Dedifferentiated amniotic fluid mesenchymal stem cell (primary cell): ENCODE results near the gene AGAP1.

Source experiments
- DNase-seq: peaks from one replicate; pipeline ENCODE4 v3.0.0-alpha.2; 2016; ENCODE audit errors: extremely low spot score

The AGAP1 gene

GRCh38 chr2:235663875-235664274 is 170.0 kb downstream of the AGAP1 start:
- DNase-seq = no peak

GRCh38 chr2:235665661-235666212 is 171.9 kb downstream of the AGAP1 start:
- DNase-seq = no peak

- DNase-seq = peak; percentile 84
These were observed 172.5 kb downstream of the AGAP1 start for GRCh38 chr2:235666213-235666781.

GRCh38 chr2:235668782-235669181 is 174.9 kb downstream of the AGAP1 start:
- no peak for DNase-seq

- DNase-seq = peak; percentile 38
These were observed 175.5 kb downstream of the AGAP1 start for GRCh38 chr2:235669269-235669831.

GRCh38 chr2:235669983-235670962 is 176.4 kb downstream of the AGAP1 start:
- peak; percentile 48 for DNase-seq

- no peak for DNase-seq
These were observed 177.3 kb downstream of the AGAP1 start for GRCh38 chr2:235670974-235671787.

- no peak for DNase-seq
These were observed 178.9 kb downstream of the AGAP1 start for GRCh38 chr2:235672720-235673119.

GRCh38 chr2:235674146-235674545 is 180.3 kb downstream of the AGAP1 start:
- DNase-seq = no peak

GRCh38 chr2:235674812-235675211 is 181.0 kb downstream of the AGAP1 start:
- DNase-seq = no peak

- DNase-seq = no peak
These were observed 182.1 kb downstream of the AGAP1 start for GRCh38 chr2:235675678-235676535.

- no peak for DNase-seq
These were observed 182.6 kb downstream of the AGAP1 start for GRCh38 chr2:235676536-235676799.

- no peak for DNase-seq
These were observed 183.5 kb downstream of the AGAP1 start for GRCh38 chr2:235677276-235677788.

GRCh38 chr2:235677937-235678336 is 184.1 kb downstream of the AGAP1 start:
- DNase-seq = no peak

- no peak for DNase-seq
These were observed 184.9 kb downstream of the AGAP1 start for GRCh38 chr2:235678712-235679111.

GRCh38 chr2:235679471-235679870 is 185.6 kb downstream of the AGAP1 start:
- DNase-seq = no peak

GRCh38 chr2:235685024-235685721 is 191.3 kb downstream of the AGAP1 start:
- DNase-seq = no peak

GRCh38 chr2:235688511-235689426 is 194.9 kb downstream of the AGAP1 start:
- no peak for DNase-seq

GRCh38 chr2:235689427-235689853 is 195.6 kb downstream of the AGAP1 start:
- no peak for DNase-seq
